Measurements from ENCODE around the gene PNPLA7.

Gene PNPLA7

GRCh38 chr9:137433349-137433915 is 116.8 kb downstream of the PNPLA7 start:
- TF ChIP-seq CTCF (IDR thresholded peaks at IDR 0.05; ENCODE audit: poor library complexity, severe bottlenecking) = no peak
- H3K36me3 ChIP-seq (ENCODE audit: low read depth) = no peaks in the 10 kb centered on the region
- no peaks in the 10 kb centered on the region for H3K9me3 ChIP-seq (ENCODE audit: severe bottlenecking)
- no peak for DNase-seq (ENCODE audit: low spot score)
- peaks cover 10% of the 10 kb centered on the region for H3K4me1 ChIP-seq (ENCODE audit: insufficient read depth, poor library complexity, severe bottlenecking)
- no peak for ATAC-seq (ENCODE audit: low read depth)
- no peaks in the 10 kb centered on the region for H3K27me3 ChIP-seq (ENCODE audit: insufficient read depth, poor library complexity, severe bottlenecking)
- no peak overlapping the region for H3K27ac ChIP-seq (ENCODE audit: poor library complexity, severe bottlenecking)
- H3K4me3 ChIP-seq (ENCODE audit: severe bottlenecking) = no peak overlapping the region

- H3K27ac ChIP-seq (ENCODE audit: poor library complexity, severe bottlenecking) = no peak overlapping the region
- TF ChIP-seq CTCF (IDR thresholded peaks at IDR 0.05; ENCODE audit: poor library complexity, severe bottlenecking) = no peak
- H3K4me1 ChIP-seq (ENCODE audit: insufficient read depth, poor library complexity, severe bottlenecking) = peaks cover 10% of the 10 kb centered on the region
- H3K36me3 ChIP-seq (ENCODE audit: low read depth) = no peaks in the 10 kb centered on the region
- H3K4me3 ChIP-seq (ENCODE audit: severe bottlenecking) = no peak overlapping the region
- peak; percentile 69 for DNase-seq (ENCODE audit: low spot score)
- H3K27me3 ChIP-seq (ENCODE audit: insufficient read depth, poor library complexity, severe bottlenecking) = no peaks in the 10 kb centered on the region
- no peaks in the 10 kb centered on the region for H3K9me3 ChIP-seq (ENCODE audit: severe bottlenecking)
- no peak for ATAC-seq (ENCODE audit: low read depth)
Measured at GRCh38 chr9:137432687-137433348, 117.4 kb downstream of the PNPLA7 start.

GRCh38 chr9:137431416-137431931 is 118.7 kb downstream of the PNPLA7 start:
- Histone ChIP-seq H3K4me3 (ENCODE audit: severe bottlenecking) (no peak overlapping the region), H3K27ac (ENCODE audit: poor library complexity, severe bottlenecking) (no peak overlapping the region), H3K9me3 (ENCODE audit: severe bottlenecking) (no peaks in the 10 kb centered on the region), H3K4me1 (ENCODE audit: insufficient read depth, poor library complexity, severe bottlenecking) (peaks cover 10% of the 10 kb centered on the region), H3K36me3 (ENCODE audit: low read depth) (no peaks in the 10 kb centered on the region), H3K27me3 (ENCODE audit: insufficient read depth, poor library complexity, severe bottlenecking) (no peaks in the 10 kb centered on the region)
- DNase-seq (ENCODE audit: low spot score) (no peak), ATAC-seq (ENCODE audit: low read depth) (no peak)
- no peak for TF ChIP-seq CTCF (IDR thresholded peaks at IDR 0.05; ENCODE audit: poor library complexity, severe bottlenecking)

- H3K27me3 ChIP-seq (ENCODE audit: insufficient read depth, poor library complexity, severe bottlenecking) = no peaks in the 10 kb centered on the region
- H3K36me3 ChIP-seq (ENCODE audit: low read depth) = no peaks in the 10 kb centered on the region
- no peaks in the 10 kb centered on the region for H3K9me3 ChIP-seq (ENCODE audit: severe bottlenecking)
- H3K27ac ChIP-seq (ENCODE audit: poor library complexity, severe bottlenecking) = no peak overlapping the region
- peaks cover 4% of the 10 kb centered on the region for H3K4me1 ChIP-seq (ENCODE audit: insufficient read depth, poor library complexity, severe bottlenecking)
- no peak for TF ChIP-seq CTCF (IDR thresholded peaks at IDR 0.05; ENCODE audit: poor library complexity, severe bottlenecking)
- no peak overlapping the region for H3K4me3 ChIP-seq (ENCODE audit: severe bottlenecking)
- DNase-seq (ENCODE audit: low spot score) (no peak), ATAC-seq (ENCODE audit: low read depth) (no peak)
Measured at GRCh38 chr9:137430723-137431415, 119.3 kb downstream of the PNPLA7 start.
